ENCODE data around the gene ZNF804B.

The ZNF804B gene

DNA sequence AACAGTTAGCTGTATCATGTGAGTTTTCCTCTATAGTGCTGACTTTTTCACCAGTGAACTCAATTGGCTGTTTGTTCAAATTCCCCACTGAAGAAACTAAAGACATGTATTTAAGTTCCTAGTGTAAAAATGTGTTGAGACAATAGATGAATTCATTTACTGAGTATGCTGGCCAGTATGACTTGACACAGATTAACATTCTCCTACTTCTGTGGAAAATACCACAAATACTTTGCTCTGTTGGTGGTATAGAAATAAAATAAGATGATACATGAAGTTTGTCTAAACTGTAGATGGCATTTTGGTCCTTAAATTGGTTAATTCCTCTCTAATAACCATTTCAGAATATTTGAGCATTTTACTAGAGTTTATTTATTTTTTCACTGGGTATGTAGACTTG is 263.7 kb downstream of the ZNF804B start:
- Histone ChIP-seq H3K36me3 (ENCODE audit: control insufficient read depth in 2 of 2, insufficient read depth in 1 of 2, low read length in 2 of 2) (no peaks in the 10 kb centered on the region), H3K27ac (ENCODE audit: extremely low read depth, low read depth, low read length) (no peak overlapping the region), H3K4me1 (ENCODE audit: control insufficient read depth, insufficient read depth, low read length) (no peaks in the 10 kb centered on the region), H3K4me3 (ENCODE audit: low read depth, low read length) (no peak overlapping the region), H3K9me3 (ENCODE audit: control insufficient read depth, insufficient read depth, low read depth, low read length) (no peaks in the 10 kb centered on the region)
- POLR2A ChIA-PET, result no interaction called here
- CTCF ChIA-PET, result no interaction called here
- TF ChIP-seq, protein P1, sequence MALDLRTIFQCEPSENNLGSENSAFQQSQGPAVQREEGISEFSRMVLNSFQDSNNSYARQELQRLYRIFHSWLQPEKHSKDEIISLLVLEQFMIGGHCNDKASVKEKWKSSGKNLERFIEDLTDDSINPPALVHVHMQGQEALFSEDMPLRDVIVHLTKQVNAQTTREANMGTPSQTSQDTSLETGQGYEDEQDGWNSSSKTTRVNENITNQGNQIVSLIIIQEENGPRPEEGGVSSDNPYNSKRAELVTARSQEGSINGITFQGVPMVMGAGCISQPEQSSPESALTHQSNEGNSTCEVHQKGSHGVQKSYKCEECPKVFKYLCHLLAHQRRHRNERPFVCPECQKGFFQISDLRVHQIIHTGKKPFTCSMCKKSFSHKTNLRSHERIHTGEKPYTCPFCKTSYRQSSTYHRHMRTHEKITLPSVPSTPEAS (tag by site-specific recombination; IDR thresholded peaks at IDR 0.05), result no peak
- TF ChIP-seq ZBTB7A (tag by site-specific recombination; IDR thresholded peaks at IDR 0.05; ENCODE audit: low read depth) (no peak), SP2 (tag by site-specific recombination; IDR thresholded peaks at IDR 0.05) (no peak), ZNF776 (tag by site-specific recombination; IDR thresholded peaks at IDR 0.05; ENCODE audit: borderline replicate concordance) (no peak), ZNF645 (tag by site-specific recombination; IDR thresholded peaks at IDR 0.05) (no peak), ELK4 (IDR thresholded peaks at IDR 0.05; ENCODE audit: borderline replicate concordance, low read depth, low read length) (no peak), ZNF664 (tag by site-specific recombination; IDR thresholded peaks at IDR 0.05) (no peak), ZFHX2 (tag by site-specific recombination; conservative IDR thresholded peaks at IDR 0.05) (no peak), ZBTB26 (tag by site-specific recombination; optimal IDR thresholded peaks at IDR 0.05) (no peak), ZFP37 (tag by site-specific recombination; IDR thresholded peaks at IDR 0.05) (no peak), ZNF148 (tag by site-specific recombination; IDR thresholded peaks at IDR 0.05; ENCODE audit: borderline replicate concordance) (no peak), ZNF629 (tag by site-specific recombination; IDR thresholded peaks at IDR 0.05) (no peak), ZNF114 (tag by site-specific recombination; IDR thresholded peaks at IDR 0.05) (no peak), TCF7L2 (IDR thresholded peaks at IDR 0.05; ENCODE audit: borderline replicate concordance, low read depth, low read length) (no peak), ZSCAN23 (tag by site-specific recombination; IDR thresholded peaks at IDR 0.05) (no peak), SETDB1 (IDR thresholded peaks at IDR 0.05; ENCODE audit: insufficient read length, low read length) (no peak), ZNF133 (tag by site-specific recombination; IDR thresholded peaks at IDR 0.05) (no peak)

- ChIA-PET CTCF (no interaction called here), POLR2A (no interaction called here)
- Histone ChIP-seq H3K4me3 (ENCODE audit: low read depth, low read length) (no peak overlapping the region), H3K4me1 (ENCODE audit: control insufficient read depth, insufficient read depth, low read length) (no peaks in the 10 kb centered on the region), H3K27ac (ENCODE audit: extremely low read depth, low read depth, low read length) (no peak overlapping the region), H3K36me3 (ENCODE audit: control insufficient read depth in 2 of 2, insufficient read depth in 1 of 2, low read length in 2 of 2) (no peaks in the 10 kb centered on the region), H3K9me3 (ENCODE audit: control insufficient read depth, insufficient read depth, low read depth, low read length) (no peaks in the 10 kb centered on the region)
- TF ChIP-seq ZNF114 (tag by site-specific recombination; IDR thresholded peaks at IDR 0.05), result no peak
- TF ChIP-seq ZNF792 (tag by site-specific recombination; IDR thresholded peaks at IDR 0.05), result no peak
- TF ChIP-seq ZNF214 (tag by site-specific recombination; IDR thresholded peaks at IDR 0.05; ENCODE audit: borderline replicate concordance), result no peak
- TF ChIP-seq ZNF398 (tag by site-specific recombination; IDR thresholded peaks at IDR 0.05), result no peak
These were observed 264.4 kb downstream of the ZNF804B start for GRCh38 chr7:89023877-89024276.

All from HEK293 (cell line).